ENCODE data around the gene SLC9A5.

SLC9A5 gene

GRCh38 chr16:67254801-67255552 is 6.2 kb downstream of the SLC9A5 start:
- Histone ChIP-seq H3K36me3 (ENCODE audit: insufficient read depth, low read length) (no peaks in the 10 kb centered on the region), H3K4me2 (ENCODE audit: low read length) (no peak overlapping the region), H3F3A (ENCODE audit: insufficient read depth, low read length) (no peaks in the 10 kb centered on the region), H3K9ac (ENCODE audit: low read length) (no peak overlapping the region), H3K9me2 (ENCODE audit: low read depth, low read length) (no peaks in the 10 kb centered on the region), H3K27me3 (ENCODE audit: insufficient read depth, low read length) (peaks cover 4% of the 10 kb centered on the region; the same call in 1 of the 2 replicates), H3K4me1 (ENCODE audit: insufficient read depth, low read length, severe bottlenecking) (no peaks in the 10 kb centered on the region), H3K4me3 (ENCODE audit: low read depth, low read length, poor library complexity, severe bottlenecking) (no peak overlapping the region), H3K79me2 (ENCODE audit: insufficient read depth, low read length) (no peaks in the 10 kb centered on the region), H4K20me1 (ENCODE audit: insufficient read depth, low read length) (no peaks in the 10 kb centered on the region), H3K9me3 (ENCODE audit: low read length) (no peaks in the 10 kb centered on the region), H3K27ac (ENCODE audit: low read depth, low read length, poor library complexity, severe bottlenecking) (no peak overlapping the region), H2AFZ (ENCODE audit: low read length) (no peak overlapping the region)
- TF ChIP-seq CTCF (IDR thresholded peaks at IDR 0.05; ENCODE audit: low read length) (no peak), EZH2 (IDR thresholded peaks at IDR 0.05; ENCODE audit: borderline replicate concordance, low read length) (no peak)

DNA sequence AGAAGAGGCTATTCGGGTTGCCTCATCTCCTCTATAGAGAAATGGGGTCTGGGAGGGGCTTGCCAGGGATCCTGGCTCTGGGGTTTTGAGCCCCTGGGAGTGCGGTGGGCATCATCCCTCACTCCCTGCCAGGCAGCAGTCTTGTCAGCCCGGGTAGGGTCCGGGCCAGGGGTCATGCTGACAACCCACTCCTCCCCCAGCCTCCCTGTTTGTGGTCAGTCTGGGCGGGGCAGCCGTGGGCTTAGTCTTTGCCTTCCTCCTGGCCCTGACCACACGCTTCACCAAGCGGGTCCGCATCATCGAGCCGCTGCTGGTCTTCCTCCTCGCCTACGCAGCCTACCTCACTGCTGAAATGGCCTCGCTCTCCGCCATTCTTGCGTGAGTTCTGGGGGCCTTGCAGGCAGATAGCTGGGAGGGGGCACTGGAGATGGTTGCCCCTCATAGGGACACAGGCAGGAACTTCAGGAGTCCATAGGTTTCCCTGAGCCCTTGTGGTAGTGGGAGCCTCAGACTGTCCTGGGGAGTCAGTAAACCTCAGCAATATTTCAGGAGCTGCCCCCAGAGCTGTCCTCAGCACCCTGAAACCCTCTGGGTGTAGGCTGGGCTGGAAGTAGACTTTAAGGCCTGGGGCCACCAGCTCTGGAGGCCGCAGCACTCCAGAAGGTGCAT is 6.9 kb downstream of the SLC9A5 start:
- no peaks in the 10 kb centered on the region for H3K4me1 ChIP-seq (ENCODE audit: insufficient read depth, low read length, severe bottlenecking)
- no peaks in the 10 kb centered on the region for H3K9me3 ChIP-seq (ENCODE audit: low read length)
- no peak overlapping the region for H3K4me2 ChIP-seq (ENCODE audit: low read length)
- no peaks in the 10 kb centered on the region for H3K79me2 ChIP-seq (ENCODE audit: insufficient read depth, low read length)
- H4K20me1 ChIP-seq (ENCODE audit: insufficient read depth, low read length): no peaks in the 10 kb centered on the region
- no peaks in the 10 kb centered on the region for H3K36me3 ChIP-seq (ENCODE audit: insufficient read depth, low read length)
- TF ChIP-seq CTCF (IDR thresholded peaks at IDR 0.05; ENCODE audit: low read length): no peak
- TF ChIP-seq EZH2 (IDR thresholded peaks at IDR 0.05; ENCODE audit: borderline replicate concordance, low read length): no peak
- H3K27ac ChIP-seq (ENCODE audit: low read depth, low read length, poor library complexity, severe bottlenecking): no peak overlapping the region
- H3K27me3 ChIP-seq (ENCODE audit: insufficient read depth, low read length): peaks cover 4% of the 10 kb centered on the region; the same call in 1 of the 2 replicates
- H3F3A ChIP-seq (ENCODE audit: insufficient read depth, low read length): no peaks in the 10 kb centered on the region
- H3K4me3 ChIP-seq (ENCODE audit: low read depth, low read length, poor library complexity, severe bottlenecking): no peak overlapping the region
- H3K9ac ChIP-seq (ENCODE audit: low read length): no peak overlapping the region
- no peaks in the 10 kb centered on the region for H3K9me2 ChIP-seq (ENCODE audit: low read depth, low read length)
- no peak overlapping the region for H2AFZ ChIP-seq (ENCODE audit: low read length)

DNA sequence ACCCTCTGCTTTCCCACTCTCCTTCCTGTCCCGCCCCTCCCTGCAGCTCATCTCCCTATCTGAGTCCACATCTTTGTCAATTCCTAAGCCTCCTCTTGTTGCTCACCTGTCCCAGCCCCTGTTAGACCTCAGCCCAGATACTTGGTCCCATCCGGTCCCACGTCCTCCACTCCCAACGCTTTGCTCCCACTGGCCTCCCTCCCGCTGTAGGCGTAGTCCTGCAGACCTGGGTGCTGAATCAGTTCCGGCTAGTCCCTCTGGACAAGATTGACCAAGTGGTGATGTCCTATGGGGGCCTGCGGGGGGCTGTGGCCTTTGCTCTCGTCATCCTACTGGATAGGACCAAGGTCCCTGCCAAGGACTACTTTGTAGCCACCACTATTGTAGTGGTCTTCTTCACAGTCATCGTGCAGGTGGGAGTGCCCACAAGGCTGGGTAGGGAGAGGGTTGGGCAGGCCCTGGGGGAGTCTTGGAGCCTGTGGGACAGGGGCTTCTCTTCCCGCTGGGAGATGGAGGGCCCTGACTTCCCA is 8.0 kb downstream of the SLC9A5 start:
- Histone ChIP-seq H3K9me2 (ENCODE audit: low read depth, low read length) (no peaks in the 10 kb centered on the region), H3K9me3 (ENCODE audit: low read length) (no peaks in the 10 kb centered on the region), H3K4me2 (ENCODE audit: low read length) (no peak overlapping the region), H3K36me3 (ENCODE audit: insufficient read depth, low read length) (no peaks in the 10 kb centered on the region), H3K27me3 (ENCODE audit: insufficient read depth, low read length) (peaks cover 4% of the 10 kb centered on the region; the same call in 1 of the 2 replicates), H3K9ac (ENCODE audit: low read length) (no peak overlapping the region), H4K20me1 (ENCODE audit: insufficient read depth, low read length) (no peaks in the 10 kb centered on the region), H3K4me3 (ENCODE audit: low read depth, low read length, poor library complexity, severe bottlenecking) (no peak overlapping the region), H2AFZ (ENCODE audit: low read length) (no peak overlapping the region), H3K27ac (ENCODE audit: low read depth, low read length, poor library complexity, severe bottlenecking) (no peak overlapping the region), H3K79me2 (ENCODE audit: insufficient read depth, low read length) (no peaks in the 10 kb centered on the region), H3K4me1 (ENCODE audit: insufficient read depth, low read length, severe bottlenecking) (no peaks in the 10 kb centered on the region), H3F3A (ENCODE audit: insufficient read depth, low read length) (no peaks in the 10 kb centered on the region)
- no peak for TF ChIP-seq CTCF (IDR thresholded peaks at IDR 0.05; ENCODE audit: low read length)
- TF ChIP-seq EZH2 (IDR thresholded peaks at IDR 0.05; ENCODE audit: borderline replicate concordance, low read length): no peak
